ENCODE results near the gene AGAP1.
A peak's percentile ranks its signal among the peaks of the same experiment; 100 is the strongest.

AGAP1 gene

GRCh38 chr2:236157366-236157765 is 663.5 kb downstream of the AGAP1 start:
- Histone ChIP-seq H3K4me3 (ENCODE audit: low read depth, low read length) (no peak overlapping the region), H3K27ac (ENCODE audit: low read depth, low read length) (no peak overlapping the region), H3K4me1 (ENCODE audit: control insufficient read depth, insufficient read depth, low read length) (peaks cover 38% of the 10 kb centered on the region), H3K36me3 (ENCODE audit: control insufficient read depth, insufficient read depth, low read length) (no peaks in the 10 kb centered on the region), H3K27me3 (ENCODE audit: control insufficient read depth, insufficient read depth, low read length) (peaks cover 70% of the 10 kb centered on the region), H3K9me3 (ENCODE audit: control insufficient read depth, insufficient read depth, low read depth, low read length) (peaks cover 6% of the 10 kb centered on the region), H3K9ac (ENCODE audit: low read length) (no peak overlapping the region)

- H3K4me3 ChIP-seq (ENCODE audit: low read depth, low read length) = no peak overlapping the region
- H3K27me3 ChIP-seq (ENCODE audit: control insufficient read depth, insufficient read depth, low read length) = peaks cover 76% of the 10 kb centered on the region
- H3K4me1 ChIP-seq (ENCODE audit: control insufficient read depth, insufficient read depth, low read length) = peaks cover 44% of the 10 kb centered on the region
- no peak overlapping the region for H3K9ac ChIP-seq (ENCODE audit: low read length)
- H3K27ac ChIP-seq (ENCODE audit: low read depth, low read length) = no peak overlapping the region
- H3K36me3 ChIP-seq (ENCODE audit: control insufficient read depth, insufficient read depth, low read length) = no peaks in the 10 kb centered on the region
- peaks cover 5% of the 10 kb centered on the region for H3K9me3 ChIP-seq (ENCODE audit: control insufficient read depth, insufficient read depth, low read depth, low read length)
These were observed 664.1 kb downstream of the AGAP1 start for GRCh38 chr2:236157815-236158498.

GRCh38 chr2:236158969-236159777 is 665.3 kb downstream of the AGAP1 start:
- H3K4me3 ChIP-seq (ENCODE audit: low read depth, low read length) = peak overlapping the region; percentile 43
- peak overlapping the region; percentile 84 for H3K9ac ChIP-seq (ENCODE audit: low read length)
- peak overlapping the region; percentile 71; the same call in 1 of the 2 replicates for H3K27ac ChIP-seq (ENCODE audit: low read depth, low read length)
- H3K36me3 ChIP-seq (ENCODE audit: control insufficient read depth, insufficient read depth, low read length) = no peaks in the 10 kb centered on the region
- H3K27me3 ChIP-seq (ENCODE audit: control insufficient read depth, insufficient read depth, low read length) = peaks cover 88% of the 10 kb centered on the region
- no peaks in the 10 kb centered on the region for H3K9me3 ChIP-seq (ENCODE audit: control insufficient read depth, insufficient read depth, low read depth, low read length)
- peaks cover 50% of the 10 kb centered on the region for H3K4me1 ChIP-seq (ENCODE audit: control insufficient read depth, insufficient read depth, low read length)

- Histone ChIP-seq H3K27ac (ENCODE audit: low read depth, low read length) (peak overlapping the region; percentile 71; the same call in 1 of the 2 replicates), H3K4me3 (ENCODE audit: low read depth, low read length) (peak overlapping the region; percentile 35; the same call in 1 of the 2 replicates), H3K27me3 (ENCODE audit: control insufficient read depth, insufficient read depth, low read length) (peaks cover 95% of the 10 kb centered on the region), H3K36me3 (ENCODE audit: control insufficient read depth, insufficient read depth, low read length) (no peaks in the 10 kb centered on the region), H3K4me1 (ENCODE audit: control insufficient read depth, insufficient read depth, low read length) (peaks cover 51% of the 10 kb centered on the region), H3K9me3 (ENCODE audit: control insufficient read depth, insufficient read depth, low read depth, low read length) (no peaks in the 10 kb centered on the region), H3K9ac (ENCODE audit: low read length) (peak overlapping the region; percentile 84)
These were observed 665.9 kb downstream of the AGAP1 start for GRCh38 chr2:236159778-236160170.

- Histone ChIP-seq H3K9ac (ENCODE audit: low read length) (peak overlapping the region; percentile 84), H3K27ac (ENCODE audit: low read depth, low read length) (no peak overlapping the region; the same call in 1 of the 2 replicates), H3K36me3 (ENCODE audit: control insufficient read depth, insufficient read depth, low read length) (no peaks in the 10 kb centered on the region; the same call in 1 of the 2 replicates), H3K4me3 (ENCODE audit: low read depth, low read length) (0 out of 2 replicates have a peak overlapping the region, but pooled peaks have one; percentile 3), H3K9me3 (ENCODE audit: control insufficient read depth, insufficient read depth, low read depth, low read length) (no peaks in the 10 kb centered on the region), H3K27me3 (ENCODE audit: control insufficient read depth, insufficient read depth, low read length) (peaks cover 98% of the 10 kb centered on the region), H3K4me1 (ENCODE audit: control insufficient read depth, insufficient read depth, low read length) (peaks cover 58% of the 10 kb centered on the region)
These were observed 666.7 kb downstream of the AGAP1 start for GRCh38 chr2:236160366-236161081.

- Histone ChIP-seq H3K4me3 (ENCODE audit: low read depth, low read length) (no peak overlapping the region), H3K27me3 (ENCODE audit: control insufficient read depth, insufficient read depth, low read length) (peaks cover 99% of the 10 kb centered on the region), H3K9ac (ENCODE audit: low read length) (peak overlapping the region; percentile 18), H3K36me3 (ENCODE audit: control insufficient read depth, insufficient read depth, low read length) (no peaks in the 10 kb centered on the region; the same call in 1 of the 2 replicates), H3K27ac (ENCODE audit: low read depth, low read length) (no peak overlapping the region; the same call in 1 of the 2 replicates), H3K9me3 (ENCODE audit: control insufficient read depth, insufficient read depth, low read depth, low read length) (no peaks in the 10 kb centered on the region), H3K4me1 (ENCODE audit: control insufficient read depth, insufficient read depth, low read length) (peaks cover 63% of the 10 kb centered on the region)
These were observed 667.2 kb downstream of the AGAP1 start for GRCh38 chr2:236161082-236161462.

GRCh38 chr2:236161531-236161930 is 667.7 kb downstream of the AGAP1 start:
- H3K9me3 ChIP-seq (ENCODE audit: control insufficient read depth, insufficient read depth, low read depth, low read length) = no peaks in the 10 kb centered on the region
- no peak overlapping the region for H3K4me3 ChIP-seq (ENCODE audit: low read depth, low read length)
- peaks cover 99% of the 10 kb centered on the region for H3K27me3 ChIP-seq (ENCODE audit: control insufficient read depth, insufficient read depth, low read length)
- H3K4me1 ChIP-seq (ENCODE audit: control insufficient read depth, insufficient read depth, low read length) = peaks cover 68% of the 10 kb centered on the region
- H3K36me3 ChIP-seq (ENCODE audit: control insufficient read depth, insufficient read depth, low read length) = no peaks in the 10 kb centered on the region; the same call in 1 of the 2 replicates
- H3K27ac ChIP-seq (ENCODE audit: low read depth, low read length) = no peak overlapping the region
- no peak overlapping the region for H3K9ac ChIP-seq (ENCODE audit: low read length)

GRCh38 chr2:236162031-236162845 is 668.4 kb downstream of the AGAP1 start:
- Histone ChIP-seq H3K4me1 (ENCODE audit: control insufficient read depth, insufficient read depth, low read length) (peaks cover 72% of the 10 kb centered on the region), H3K4me3 (ENCODE audit: low read depth, low read length) (no peak overlapping the region), H3K9ac (ENCODE audit: low read length) (peak overlapping the region; percentile 46), H3K27ac (ENCODE audit: low read depth, low read length) (no peak overlapping the region), H3K36me3 (ENCODE audit: control insufficient read depth, insufficient read depth, low read length) (no peaks in the 10 kb centered on the region; the same call in 1 of the 2 replicates), H3K9me3 (ENCODE audit: control insufficient read depth, insufficient read depth, low read depth, low read length) (no peaks in the 10 kb centered on the region), H3K27me3 (ENCODE audit: control insufficient read depth, insufficient read depth, low read length) (peaks cover 99% of the 10 kb centered on the region)

GRCh38 chr2:236162882-236163470 is 669.1 kb downstream of the AGAP1 start:
- Histone ChIP-seq H3K27ac (ENCODE audit: low read depth, low read length) (no peak overlapping the region), H3K9ac (ENCODE audit: low read length) (no peak overlapping the region), H3K9me3 (ENCODE audit: control insufficient read depth, insufficient read depth, low read depth, low read length) (no peaks in the 10 kb centered on the region), H3K4me1 (ENCODE audit: control insufficient read depth, insufficient read depth, low read length) (peaks cover 72% of the 10 kb centered on the region), H3K27me3 (ENCODE audit: control insufficient read depth, insufficient read depth, low read length) (peaks cover 98% of the 10 kb centered on the region), H3K4me3 (ENCODE audit: low read depth, low read length) (peak overlapping the region; percentile 86; the same call in 1 of the 2 replicates), H3K36me3 (ENCODE audit: control insufficient read depth, insufficient read depth, low read length) (no peaks in the 10 kb centered on the region; the same call in 1 of the 2 replicates)

All from HUES6 (cell line).